GM18907 (cell line): Measurements from ENCODE around the gene PKNOX2.

Experiments used
- ATAC-seq: cut with Tn5 transposase; IDR thresholded peaks from one replicate; pipeline ENCODE4 v1.9.1; 2021; ENCODE audit warnings: mild to moderate bottlenecking, moderate library complexity; ENCODE audit not compliant: unreplicated experiment

Gene PKNOX2

GRCh38 chr11:125306476-125306875 is 141.9 kb downstream of the PKNOX2 start:
- ATAC-seq: no peak

- ATAC-seq: no peak
Measured at GRCh38 chr11:125308246-125308645, 143.7 kb downstream of the PKNOX2 start.

GRCh38 chr11:125312391-125312790 is 147.8 kb downstream of the PKNOX2 start:
- no peak for ATAC-seq

GRCh38 chr11:125312812-125313211 is 148.3 kb downstream of the PKNOX2 start:
- ATAC-seq: no peak

DNA sequence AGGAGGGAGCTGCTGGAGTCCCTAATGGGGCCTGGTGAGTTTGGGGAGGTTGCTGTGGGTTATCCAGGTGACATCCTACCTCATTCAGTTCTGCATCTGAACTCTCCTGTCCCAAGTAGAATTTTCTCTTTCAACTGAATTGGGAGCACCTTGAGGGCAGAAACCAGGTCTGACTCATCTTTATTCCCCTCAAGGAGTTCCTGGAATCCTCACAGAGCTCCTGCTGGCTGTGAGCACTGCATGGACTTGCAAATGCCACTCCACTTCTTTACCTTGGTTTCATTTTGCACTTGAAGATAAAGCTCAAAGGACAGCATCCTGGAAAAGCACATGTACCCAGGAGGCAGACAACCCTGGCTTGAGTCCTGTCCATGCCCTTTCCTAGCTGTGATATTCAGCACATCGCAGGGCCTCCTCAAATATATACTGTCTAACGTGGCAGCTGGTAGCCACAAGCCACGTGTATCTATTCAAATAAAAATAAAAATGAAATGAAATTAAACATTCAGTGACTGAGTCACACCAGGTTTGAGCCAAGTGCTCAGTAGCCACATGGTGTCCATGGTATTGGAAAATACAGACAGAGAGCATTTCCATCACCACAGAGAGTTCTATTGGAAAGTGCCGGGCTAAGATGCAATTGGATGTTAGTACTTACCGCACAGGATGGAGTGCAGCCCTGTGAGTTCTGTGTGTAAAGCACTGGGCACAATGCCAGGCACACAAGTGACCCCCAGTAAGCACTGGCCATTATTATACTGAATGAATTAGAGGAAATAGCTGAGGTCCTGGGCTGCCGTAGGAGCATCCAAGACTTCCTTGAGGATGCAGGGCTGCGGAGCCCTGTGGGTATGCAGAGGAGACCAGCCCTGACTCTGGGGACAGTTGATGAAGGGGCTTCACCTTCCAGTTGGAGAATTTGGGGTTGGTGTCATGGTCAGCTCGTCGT is 149.0 kb downstream of the PKNOX2 start:
- ATAC-seq: no peak

- no peak for ATAC-seq
Measured at GRCh38 chr11:125314276-125315078, 149.9 kb downstream of the PKNOX2 start.

DNA sequence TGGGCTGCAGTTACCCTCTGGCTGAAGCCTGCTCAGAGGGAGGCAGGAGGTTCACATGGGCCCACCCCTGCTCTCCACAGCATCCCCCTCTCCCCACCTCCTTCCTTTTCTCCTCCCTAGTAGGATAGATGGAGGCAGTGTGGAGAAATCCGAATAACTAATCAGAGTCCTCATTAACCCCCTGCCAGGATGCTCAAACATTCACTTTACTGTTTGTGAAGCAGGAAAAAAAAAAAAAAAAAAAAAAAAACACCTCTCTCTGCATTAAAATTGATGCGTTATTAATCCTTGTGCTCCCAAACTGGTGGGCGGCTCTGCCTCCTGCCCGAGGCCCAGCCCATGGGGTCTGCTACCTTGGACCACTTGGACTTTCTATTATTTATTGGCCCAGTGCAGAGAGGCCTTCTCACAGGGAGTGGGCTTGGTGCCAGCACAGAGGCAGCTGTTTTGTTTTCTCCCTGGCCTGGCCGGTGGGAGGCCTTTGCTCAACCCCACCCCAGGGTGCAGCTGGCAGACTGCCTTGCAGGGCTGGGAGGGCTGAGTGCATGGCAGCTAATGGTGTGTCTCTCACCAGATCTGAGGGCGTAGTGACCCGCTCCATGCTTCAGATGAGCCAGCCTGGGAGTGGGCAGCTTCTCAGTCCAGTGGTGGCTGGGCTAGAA is 150.7 kb downstream of the PKNOX2 start:
- no peak for ATAC-seq

DNA sequence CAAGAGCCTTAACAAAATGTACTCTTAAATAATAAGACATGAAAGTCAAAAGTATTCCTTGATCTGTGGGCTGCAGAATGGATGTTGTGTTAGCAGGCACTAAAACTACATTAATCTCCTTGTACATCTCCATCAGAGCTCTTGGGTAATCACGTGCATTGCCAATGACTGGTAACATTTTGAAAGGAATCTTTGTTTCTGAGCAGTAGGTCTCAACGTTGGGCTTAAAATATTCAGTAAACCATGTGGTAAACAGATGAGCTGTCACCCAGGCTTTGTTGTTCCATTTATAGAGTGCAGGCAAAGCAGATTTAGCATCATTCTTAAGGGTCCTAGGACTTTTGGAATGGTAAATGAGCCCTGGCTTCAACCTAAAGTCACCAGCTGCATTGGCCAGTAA is 152.9 kb downstream of the PKNOX2 start:
- no peak for ATAC-seq

DNA sequence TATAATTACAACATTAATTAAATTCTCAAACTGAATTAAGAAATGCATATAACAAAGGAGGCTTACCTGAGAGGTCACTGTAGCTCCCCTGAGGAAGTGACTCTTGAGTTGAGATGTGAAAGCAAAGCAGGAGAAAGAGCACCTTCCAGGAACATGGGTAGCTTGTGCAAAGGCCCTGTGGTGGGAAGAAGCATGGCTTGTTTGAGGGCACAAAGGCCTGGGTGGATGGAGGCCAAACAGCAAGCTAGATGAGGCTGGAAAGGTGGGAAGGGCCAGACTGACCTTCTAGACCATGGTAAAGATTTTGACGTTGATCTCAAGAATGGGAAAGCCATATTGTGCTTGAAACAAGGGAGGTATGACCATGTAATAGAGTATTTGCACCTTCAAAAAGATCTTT is 155.1 kb downstream of the PKNOX2 start:
- no peak for ATAC-seq

DNA sequence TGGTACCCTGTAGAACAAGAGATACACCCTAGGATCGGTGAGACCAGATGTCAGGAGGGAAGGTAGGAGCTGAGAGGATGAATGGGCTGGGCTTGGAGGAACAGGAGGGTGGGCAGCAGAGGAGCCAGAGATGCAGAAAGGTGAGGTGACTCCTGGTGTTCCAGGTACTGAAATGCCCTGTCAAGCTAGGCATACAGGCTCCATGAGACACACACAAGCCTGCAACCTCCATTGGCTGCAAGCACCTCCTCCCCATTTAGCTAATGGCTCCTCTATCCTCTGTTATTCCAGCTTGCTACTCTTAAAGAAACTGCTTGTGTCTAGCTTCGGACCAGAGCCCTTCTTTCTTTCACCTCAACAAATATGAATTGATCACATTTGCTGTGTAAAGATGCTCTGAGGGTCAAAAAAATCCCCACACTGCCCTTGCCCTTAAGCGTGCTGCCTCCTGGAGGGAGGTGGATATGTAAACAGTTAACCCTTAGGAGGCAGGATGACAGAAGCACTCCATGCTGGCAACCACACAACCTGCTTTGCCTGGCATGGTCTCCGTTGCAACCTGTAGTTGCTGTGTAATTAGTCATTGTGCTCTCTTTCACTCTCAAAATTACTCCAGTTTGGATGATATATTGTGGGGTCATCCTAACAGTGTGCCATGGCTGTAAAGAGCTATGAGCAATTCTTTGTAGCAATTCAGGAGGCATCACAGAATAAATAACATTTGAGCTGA is 156.0 kb downstream of the PKNOX2 start:
- no peak for ATAC-seq

- ATAC-seq: no peak
Measured at GRCh38 chr11:125322289-125322688, 157.7 kb downstream of the PKNOX2 start.

- ATAC-seq: no peak
Measured at GRCh38 chr11:125325196-125325595, 160.6 kb downstream of the PKNOX2 start.

GRCh38 chr11:125326126-125326525 is 161.6 kb downstream of the PKNOX2 start:
- no peak for ATAC-seq

- no peak for ATAC-seq
Measured at GRCh38 chr11:125327518-125328224, 163.1 kb downstream of the PKNOX2 start.

- ATAC-seq: no peak
Measured at GRCh38 chr11:125328225-125328580, 163.7 kb downstream of the PKNOX2 start.

- no peak for ATAC-seq
Measured at GRCh38 chr11:125329786-125330185, 165.2 kb downstream of the PKNOX2 start.

DNA sequence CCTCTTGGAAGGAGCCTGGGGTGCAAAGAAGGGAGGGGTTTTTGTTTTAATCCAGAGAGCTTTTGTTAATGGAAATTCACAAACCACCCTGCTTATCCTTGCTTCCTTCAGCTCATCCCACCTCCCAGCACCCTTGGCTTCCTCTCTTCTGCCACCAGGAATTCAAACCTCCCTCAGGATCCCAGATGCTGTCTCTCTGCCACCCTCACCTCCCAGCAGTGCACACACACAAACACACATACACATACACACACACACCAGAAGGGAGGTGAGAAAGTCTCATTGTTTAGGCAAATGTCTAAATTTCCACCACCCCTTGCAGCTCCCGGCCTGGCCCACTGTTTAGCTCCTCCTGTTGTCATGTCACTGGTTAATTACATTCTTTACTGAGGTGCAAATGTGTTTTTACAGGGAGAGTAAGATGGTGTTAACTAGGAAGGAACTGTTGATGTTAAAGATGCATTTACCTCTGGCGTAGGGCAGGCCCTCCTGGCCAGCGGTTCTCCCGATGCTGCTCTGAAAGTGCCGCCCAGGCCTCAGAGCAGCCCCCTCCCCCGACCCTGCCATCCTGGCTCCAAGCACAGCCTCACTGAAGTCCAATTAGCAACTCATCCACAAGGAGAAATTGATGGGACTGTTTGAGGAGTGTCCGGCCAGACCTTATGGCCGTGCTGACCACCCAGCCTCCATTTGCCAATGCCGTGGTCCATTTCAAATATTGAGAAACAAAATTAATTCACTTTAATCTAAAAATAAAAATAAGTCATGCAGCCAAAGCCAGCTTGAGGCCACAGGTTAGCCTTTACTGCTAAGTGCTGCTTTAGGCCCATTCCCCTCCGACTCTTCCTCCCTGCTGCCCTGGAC is 166.1 kb downstream of the PKNOX2 start:
- ATAC-seq: no peak

GRCh38 chr11:125331357-125332035 is 166.9 kb downstream of the PKNOX2 start:
- ATAC-seq: no peak

GRCh38 chr11:125332821-125333220 is 168.3 kb downstream of the PKNOX2 start:
- ATAC-seq: no peak
